AG09319 (cell line): ENCODE measurements around the gene TP53I11.

Source experiments
- DNase-seq: peaks from one replicate; pipeline ENCODE4 v3.0.0-alpha.2; 2010; ENCODE audit warnings: low read depth; ENCODE audit errors: extremely low read depth
- TF ChIP-seq, protein P1 (sequence below): IDR thresholded peaks from 2 replicates; pipeline ENCODE4 v1.5.1; 2011; ENCODE audit warnings: low read depth, mild to moderate bottlenecking, inconsistent platforms, low read length, moderate library complexity

Gene TP53I11

DNA sequence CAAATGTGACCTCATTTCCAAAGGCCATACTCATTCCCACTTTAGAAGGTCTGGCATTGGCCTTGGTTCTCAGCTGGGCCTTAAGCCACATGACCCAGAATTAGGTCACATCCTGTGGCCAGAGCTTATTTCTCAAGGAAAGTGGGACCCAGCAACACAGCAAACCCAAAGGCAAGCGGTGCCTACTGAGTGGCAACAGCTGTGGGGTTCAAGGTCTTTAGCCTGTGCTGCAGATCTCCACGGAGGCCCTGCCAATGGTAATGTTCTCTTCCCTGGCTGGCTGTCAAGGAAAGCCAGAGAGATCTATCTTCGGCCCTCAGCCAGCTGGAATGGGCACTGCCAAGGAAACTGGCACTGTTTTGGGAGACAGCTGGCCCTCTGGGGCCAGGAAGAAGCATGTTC is 41.5 kb upstream of the TP53I11 start:
- DNase-seq: no peak
- TF ChIP-seq, protein P1, sequence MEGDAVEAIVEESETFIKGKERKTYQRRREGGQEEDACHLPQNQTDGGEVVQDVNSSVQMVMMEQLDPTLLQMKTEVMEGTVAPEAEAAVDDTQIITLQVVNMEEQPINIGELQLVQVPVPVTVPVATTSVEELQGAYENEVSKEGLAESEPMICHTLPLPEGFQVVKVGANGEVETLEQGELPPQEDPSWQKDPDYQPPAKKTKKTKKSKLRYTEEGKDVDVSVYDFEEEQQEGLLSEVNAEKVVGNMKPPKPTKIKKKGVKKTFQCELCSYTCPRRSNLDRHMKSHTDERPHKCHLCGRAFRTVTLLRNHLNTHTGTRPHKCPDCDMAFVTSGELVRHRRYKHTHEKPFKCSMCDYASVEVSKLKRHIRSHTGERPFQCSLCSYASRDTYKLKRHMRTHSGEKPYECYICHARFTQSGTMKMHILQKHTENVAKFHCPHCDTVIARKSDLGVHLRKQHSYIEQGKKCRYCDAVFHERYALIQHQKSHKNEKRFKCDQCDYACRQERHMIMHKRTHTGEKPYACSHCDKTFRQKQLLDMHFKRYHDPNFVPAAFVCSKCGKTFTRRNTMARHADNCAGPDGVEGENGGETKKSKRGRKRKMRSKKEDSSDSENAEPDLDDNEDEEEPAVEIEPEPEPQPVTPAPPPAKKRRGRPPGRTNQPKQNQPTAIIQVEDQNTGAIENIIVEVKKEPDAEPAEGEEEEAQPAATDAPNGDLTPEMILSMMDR: no peak

DNA sequence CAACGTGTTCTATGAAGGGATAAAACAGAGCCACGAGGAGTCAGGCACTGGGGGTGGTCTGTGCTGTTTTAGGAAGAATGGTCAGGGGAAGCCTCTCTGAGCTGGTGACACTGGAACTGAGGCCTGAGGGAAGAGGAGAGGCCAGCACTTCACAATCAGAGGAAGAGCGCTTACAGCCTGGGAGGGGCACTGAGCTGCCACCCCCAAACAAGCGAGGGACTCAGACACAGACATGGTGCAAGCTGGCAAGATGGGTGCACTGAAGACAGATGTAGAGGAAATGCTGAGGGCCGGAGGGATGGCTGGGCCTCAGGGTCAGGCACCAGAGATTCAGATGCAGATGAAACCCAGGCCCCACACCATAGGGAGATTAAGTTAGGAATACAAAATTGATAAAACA is 40.0 kb upstream of the TP53I11 start:
- TF ChIP-seq, protein P1: no peak
- DNase-seq: no peak

DNA sequence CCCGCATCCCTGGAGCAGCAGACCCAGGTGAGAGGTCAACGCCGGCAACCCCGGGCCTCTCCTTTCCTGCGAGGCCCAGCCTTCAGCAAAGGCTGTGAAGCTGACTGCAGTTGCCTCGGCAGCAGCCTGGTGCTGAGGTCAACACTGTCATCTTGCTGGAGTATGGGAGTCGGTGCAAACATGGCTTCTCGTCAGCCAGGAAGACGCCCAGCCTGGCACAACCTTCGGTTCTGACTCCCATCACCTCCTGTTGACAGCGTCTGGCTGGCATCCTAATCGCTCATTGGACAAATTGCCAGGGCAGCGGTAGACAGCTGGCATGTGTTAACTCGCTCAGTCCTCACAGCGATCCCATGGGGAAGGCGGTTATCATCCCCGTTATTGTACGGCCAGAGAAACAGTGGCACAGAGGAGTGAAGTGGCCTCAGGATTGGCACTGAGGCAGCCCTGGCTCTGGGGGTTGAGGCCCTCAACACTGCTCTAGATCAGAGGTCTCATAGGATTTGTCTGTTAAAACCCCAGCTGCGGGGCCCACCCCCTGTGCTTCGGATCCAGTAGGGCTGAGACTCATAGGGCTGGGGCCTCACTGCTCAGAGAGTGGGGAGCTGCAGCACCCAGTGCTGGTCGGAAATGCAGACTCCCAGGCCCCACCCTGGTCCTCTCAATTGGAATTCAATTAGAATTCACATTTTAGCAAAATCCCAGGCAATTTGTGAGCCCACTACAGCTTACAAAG is 39.3 kb upstream of the TP53I11 start:
- DNase-seq: no peak
- TF ChIP-seq, protein P1: no peak

DNA sequence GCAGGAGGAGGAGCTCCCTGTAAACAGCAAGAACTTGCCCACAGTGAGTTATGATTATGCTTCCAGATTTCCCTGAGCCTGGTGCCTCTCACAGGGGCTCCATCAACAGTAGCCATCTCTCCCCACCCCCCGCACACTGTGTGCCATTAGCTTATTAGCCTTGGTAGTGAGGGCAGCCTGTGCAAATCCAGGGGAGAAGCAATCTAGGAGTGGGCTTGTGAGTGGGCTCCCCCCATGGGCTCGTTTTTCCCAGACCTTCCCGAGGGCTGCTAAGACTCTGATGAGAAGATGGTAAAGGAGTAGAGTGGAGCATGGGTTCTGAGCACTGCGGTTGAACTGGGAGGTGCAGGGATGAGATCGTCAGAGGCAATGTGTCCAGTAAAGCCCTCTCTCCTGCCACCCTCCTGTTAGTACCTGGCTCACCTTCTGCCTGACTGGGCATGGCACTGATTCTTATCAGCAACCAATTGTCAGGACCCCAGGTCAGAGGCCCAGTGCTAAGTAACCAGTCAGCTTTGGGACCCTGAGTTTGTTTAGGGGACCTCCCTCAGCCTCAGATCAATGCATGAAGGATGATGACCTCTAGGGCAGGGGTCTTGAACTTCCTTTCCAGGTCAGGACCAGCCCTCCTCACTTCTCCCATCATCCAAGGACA is 38.4 kb upstream of the TP53I11 start:
- no peak for DNase-seq
- TF ChIP-seq, protein P1: no peak

- TF ChIP-seq, protein P1: no peak
- no peak for DNase-seq
Measured at GRCh38 chr11:44988111-44988510, 37.4 kb upstream of the TP53I11 start.

GRCh38 chr11:44987506-44987905 is 36.8 kb upstream of the TP53I11 start:
- DNase-seq: no peak
- TF ChIP-seq, protein P1: no peak

GRCh38 chr11:44986315-44986714 is 35.6 kb upstream of the TP53I11 start:
- DNase-seq: no peak
- TF ChIP-seq, protein P1: no peak
